ENCODE data around the gene SNHG17. TPM values are rescaled to one million over a fixed set of nuclear protein-coding genes. Genes with fewer than 3 reads are reported as not detected.

Gene SNHG17
- total and polyA plus RNA-seq, 2 donors (not counting 1 experiment from before 2014, with no cell fraction given) = 49.6 to 78.0 TPM

- intact Hi-C loops (cut with micrococcal nuclease) = no loop called here
- TF ChIP-seq EZH2 (IDR thresholded peaks at IDR 0.05; ENCODE audit: borderline replicate concordance, insufficient read depth, low read depth, low read length, poor library complexity, severe bottlenecking) = no peak
- TF ChIP-seq, protein P1, sequence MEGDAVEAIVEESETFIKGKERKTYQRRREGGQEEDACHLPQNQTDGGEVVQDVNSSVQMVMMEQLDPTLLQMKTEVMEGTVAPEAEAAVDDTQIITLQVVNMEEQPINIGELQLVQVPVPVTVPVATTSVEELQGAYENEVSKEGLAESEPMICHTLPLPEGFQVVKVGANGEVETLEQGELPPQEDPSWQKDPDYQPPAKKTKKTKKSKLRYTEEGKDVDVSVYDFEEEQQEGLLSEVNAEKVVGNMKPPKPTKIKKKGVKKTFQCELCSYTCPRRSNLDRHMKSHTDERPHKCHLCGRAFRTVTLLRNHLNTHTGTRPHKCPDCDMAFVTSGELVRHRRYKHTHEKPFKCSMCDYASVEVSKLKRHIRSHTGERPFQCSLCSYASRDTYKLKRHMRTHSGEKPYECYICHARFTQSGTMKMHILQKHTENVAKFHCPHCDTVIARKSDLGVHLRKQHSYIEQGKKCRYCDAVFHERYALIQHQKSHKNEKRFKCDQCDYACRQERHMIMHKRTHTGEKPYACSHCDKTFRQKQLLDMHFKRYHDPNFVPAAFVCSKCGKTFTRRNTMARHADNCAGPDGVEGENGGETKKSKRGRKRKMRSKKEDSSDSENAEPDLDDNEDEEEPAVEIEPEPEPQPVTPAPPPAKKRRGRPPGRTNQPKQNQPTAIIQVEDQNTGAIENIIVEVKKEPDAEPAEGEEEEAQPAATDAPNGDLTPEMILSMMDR (IDR thresholded peaks at IDR 0.05) = no peak
- Histone ChIP-seq H3K36me3 (replicated peaks in 1 of 2; ENCODE audit: control extremely low read depth in 1 of 2, control insufficient read depth in 1 of 2, extremely low read depth in 1 of 2, insufficient read depth in 2 of 2, low read length in 1 of 2) (peaks cover 0 to 11% of the 10 kb centered on the region in 2 experiments), H3K27me3 (replicated peaks in 1 of 4; ENCODE audit: control extremely low read depth in 1 of 4, control insufficient read depth in 3 of 4, insufficient read depth in 4 of 4, low read length in 3 of 4) (no peaks in the 10 kb centered on the region), H3K27ac (ENCODE audit: low read length in 2 of 2) (no peak overlapping the region), H3K4me1 (ENCODE audit: control insufficient read depth in 2 of 2, insufficient read depth in 2 of 2, low read length in 2 of 2) (peaks cover 0 to 7% of the 10 kb centered on the region in 2 donors), H2AFZ (ENCODE audit: insufficient read depth, low read depth, low read length, poor library complexity, severe bottlenecking) (no peak overlapping the region), H3K9ac (ENCODE audit: low read length) (no peak overlapping the region), H3K4me2 (replicated peaks; ENCODE audit: low read depth, low read length, poor library complexity, severe bottlenecking) (no peak overlapping the region), H3K79me2 (ENCODE audit: control insufficient read depth, insufficient read depth, low read length) (no peaks in the 10 kb centered on the region), H3K9me3 (ENCODE audit: control extremely low read depth in 1 of 3, control insufficient read depth in 2 of 3, insufficient read depth in 1 of 3, low read length in 2 of 3) (no peaks in the 10 kb centered on the region), H3K4me3 (ENCODE audit: control extremely low read depth in 1 of 5, extremely low read depth in 1 of 5, insufficient read depth in 1 of 5, low read depth in 2 of 5, low read length in 4 of 5) (no peak overlapping the region), H4K20me1 (ENCODE audit: control insufficient read depth, insufficient read depth, low read length, poor library complexity, severe bottlenecking) (no peaks in the 10 kb centered on the region)
- CTCF ChIA-PET = no interaction called here
- H3K9me3 Mint-ChIP-seq (ENCODE audit: insufficient read depth) = no peaks in the 10 kb centered on the region
- no peaks in the 10 kb centered on the region for H3K27me3 Mint-ChIP-seq
- H3K4me1 Mint-ChIP-seq = peaks cover 4% of the 10 kb centered on the region
- no peak overlapping the region for H3K27ac Mint-ChIP-seq
- POLR2A ChIA-PET = no interaction called here
- H3K4me3 Mint-ChIP-seq = no peak overlapping the region
- WGBS (ENCODE audit: insufficient coverage) = 100% methylated on average over 6 of the region's 13 CpGs
- no peak for DNase-seq
- ATAC-seq (ENCODE audit: low read depth) = no peak
Measured at GRCh38 chr20:38454556-38455473, 19.7 kb upstream of the SNHG17 start.

GRCh38 chr20:38453941-38454340 lies 18.8 kb upstream of the SNHG17 start:
- ChIA-PET CTCF (interaction anchor here (1.1 kb wide), 2 partner anchors 16 to 19 kb away, joined by 3 read pairs; partner anchors contain the start of gene SNHG17), POLR2A (interaction anchor here (0.9 kb wide), 1 partner anchor 19 kb away, joined by 3 read pairs; the partner anchor contains the start of gene SNHG17)
- ATAC-seq (ENCODE audit: low read depth) (no peak), DNase-seq (no peak)
- H3K27ac Mint-ChIP-seq = peak overlapping the region; percentile 10
- 42% methylated on average over 2 of the region's 2 CpGs for WGBS (ENCODE audit: insufficient coverage)
- intact Hi-C loops (cut with micrococcal nuclease) = no loop called here
- H3K79me2 ChIP-seq (ENCODE audit: control insufficient read depth, insufficient read depth, low read length) = no peaks in the 10 kb centered on the region
- H3K9me3 Mint-ChIP-seq (ENCODE audit: insufficient read depth) = no peaks in the 10 kb centered on the region
- peaks cover 0 to 7% of the 10 kb centered on the region in 2 donors for H3K4me1 ChIP-seq (ENCODE audit: control insufficient read depth in 2 of 2, insufficient read depth in 2 of 2, low read length in 2 of 2)
- H3K4me1 Mint-ChIP-seq = peaks cover 4% of the 10 kb centered on the region
- no peaks in the 10 kb centered on the region for H3K27me3 ChIP-seq (replicated peaks in 1 of 4; ENCODE audit: control extremely low read depth in 1 of 4, control insufficient read depth in 3 of 4, insufficient read depth in 4 of 4, low read length in 3 of 4)
- no peak overlapping the region for H3K9ac ChIP-seq (ENCODE audit: low read length)
- H3K4me3 Mint-ChIP-seq = no peak overlapping the region
- H2AFZ ChIP-seq (ENCODE audit: insufficient read depth, low read depth, low read length, poor library complexity, severe bottlenecking) = peak overlapping the region; percentile 15
- H3K27ac ChIP-seq (ENCODE audit: low read length in 2 of 2) = no peak overlapping the region
- no peaks in the 10 kb centered on the region for H4K20me1 ChIP-seq (ENCODE audit: control insufficient read depth, insufficient read depth, low read length, poor library complexity, severe bottlenecking)
- H3K27me3 Mint-ChIP-seq = no peaks in the 10 kb centered on the region
- H3K4me2 ChIP-seq (replicated peaks; ENCODE audit: low read depth, low read length, poor library complexity, severe bottlenecking) = no peak overlapping the region
- H3K36me3 ChIP-seq (replicated peaks in 1 of 2; ENCODE audit: control extremely low read depth in 1 of 2, control insufficient read depth in 1 of 2, extremely low read depth in 1 of 2, insufficient read depth in 2 of 2, low read length in 1 of 2) = peaks cover 0 to 13% of the 10 kb centered on the region in 2 experiments
- TF ChIP-seq, protein P1 (IDR thresholded peaks at IDR 0.05) = no peak
- TF ChIP-seq EZH2 (IDR thresholded peaks at IDR 0.05; ENCODE audit: borderline replicate concordance, insufficient read depth, low read depth, low read length, poor library complexity, severe bottlenecking) = no peak
- H3K4me3 ChIP-seq (ENCODE audit: control extremely low read depth in 1 of 5, extremely low read depth in 1 of 5, insufficient read depth in 1 of 5, low read depth in 2 of 5, low read length in 4 of 5) = no peak overlapping the region
- no peaks in the 10 kb centered on the region for H3K9me3 ChIP-seq (ENCODE audit: control extremely low read depth in 1 of 3, control insufficient read depth in 2 of 3, insufficient read depth in 1 of 3, low read length in 2 of 3)

Measured in B cell (primary cell).